MM.1S (cell line): ENCODE measurements around the gene ADCY9.

ENCODE experiments used
- DNase-seq: peaks from one replicate; pipeline ENCODE4 v3.0.0-alpha.2; 2015
- H2AFZ ChIP-seq: fragments of 300-600 bp; sonication (generic); 2 replicates; pipeline ENCODE4 v1.6.0; 2016; ENCODE audit warnings: antibody characterized with exemption, low read length
- H3F3A ChIP-seq: fragments of 300-600 bp; sonication (generic); 2 replicates; pipeline ENCODE4 v1.6.1; 2016; ENCODE audit warnings: mild to moderate bottlenecking, antibody characterized with exemption, low read length, moderate library complexity, mixed read lengths; ENCODE audit not compliant: insufficient read depth
- H3K27ac ChIP-seq: fragments of 300-600 bp; sonication (generic); 2 replicates; pipeline ENCODE4 v1.5.1; 2016; ENCODE audit warnings: mild to moderate bottlenecking, low read length
- H3K27me3 ChIP-seq: fragments of 300-600 bp; sonication (generic); replicated peaks from 2 replicates; pipeline ENCODE4 v1.6.0; 2016; ENCODE audit warnings: low read length; ENCODE audit not compliant: insufficient read depth
- H3K36me3 ChIP-seq: fragments of 300-600 bp; sonication (generic); replicated peaks from 2 replicates; pipeline ENCODE4 v1.6.1; 2016; ENCODE audit warnings: mild to moderate bottlenecking, low read length, mixed read lengths; ENCODE audit not compliant: insufficient read depth
- H3K4me1 ChIP-seq: fragments of 300-600 bp; sonication (generic); 2 replicates; pipeline ENCODE4 v1.6.1; 2016; ENCODE audit warnings: low read length, mixed read lengths
- H3K4me2 ChIP-seq: fragments of 300-600 bp; sonication (generic); 2 replicates; pipeline ENCODE4 v1.6.0; 2016; ENCODE audit warnings: low read depth, low read length
- H3K4me3 ChIP-seq: fragments of 300-600 bp; sonication (generic); 2 replicates; pipeline ENCODE4 v1.5.1; 2016; ENCODE audit warnings: low read length, mixed read lengths
- H3K79me2 ChIP-seq: fragments of 300-600 bp; sonication (generic); 2 replicates; pipeline ENCODE4 v1.6.1; 2016; ENCODE audit warnings: mixed run types, low read length, mixed read lengths
- H3K9ac ChIP-seq: fragments of 300-600 bp; sonication (generic); 2 replicates; pipeline ENCODE4 v1.6.1; 2016; ENCODE audit warnings: low read length, mixed read lengths
- H3K9me2 ChIP-seq: fragments of 300-600 bp; sonication (generic); replicated peaks from 2 replicates; pipeline ENCODE4 v1.6.1; 2016; ENCODE audit warnings: mild to moderate bottlenecking, low read length, mixed read lengths; ENCODE audit not compliant: insufficient read depth
- H3K9me3 ChIP-seq: fragments of 300-600 bp; sonication (generic); replicated peaks from 2 replicates; pipeline ENCODE4 v1.6.1; 2016; ENCODE audit warnings: mild to moderate bottlenecking, low read length, mixed read lengths; ENCODE audit not compliant: insufficient read depth
- H4K20me1 ChIP-seq: fragments of 300-600 bp; sonication (generic); 2 replicates; pipeline ENCODE4 v1.6.1; 2016; ENCODE audit warnings: mild to moderate bottlenecking, low read length, moderate library complexity, mixed read lengths; ENCODE audit not compliant: insufficient read depth
- CTCF ChIP-seq: fragments of 300-600 bp; sonication (generic); IDR thresholded peaks from 2 replicates; pipeline ENCODE4 v1.5.1; 2016; ENCODE audit warnings: antibody characterized with exemption, low read length, mixed read lengths
- EZH2 ChIP-seq: fragments of 300-600 bp; sonication (generic); optimal IDR thresholded peaks from 2 replicates; pipeline ENCODE3; 2017; ENCODE audit warnings: low read depth, mild to moderate bottlenecking, antibody characterized with exemption, low read length, mixed read lengths
- EZH2phosphoT487 ChIP-seq: fragments of 300-600 bp; sonication (generic); IDR thresholded peaks from 2 replicates; pipeline ENCODE4 v1.6.1; 2018; ENCODE audit warnings: antibody characterized with exemption, low read length

ADCY9 gene

DNA sequence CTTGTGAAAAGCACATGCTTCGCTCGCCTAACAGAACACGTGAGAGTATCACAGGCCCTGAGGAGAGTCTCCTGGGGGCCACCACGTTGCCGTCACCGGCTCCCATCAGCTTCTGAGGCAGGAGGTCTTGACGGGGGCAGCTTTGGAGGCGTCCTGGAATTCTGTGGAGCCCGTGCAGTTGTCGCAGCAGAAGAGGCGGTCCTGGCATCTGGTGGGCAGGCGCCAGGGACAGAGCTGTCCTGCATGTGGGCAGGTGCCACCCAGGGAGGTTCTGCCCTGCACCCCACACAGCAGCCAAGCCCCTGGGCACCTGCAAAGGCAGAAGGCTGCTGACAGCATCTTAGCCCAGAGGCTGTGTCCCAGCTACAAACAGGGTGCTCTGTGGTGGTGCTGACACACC is 136.7 kb downstream of the ADCY9 start:
- no peaks in the 10 kb centered on the region for H3K36me3 ChIP-seq

GRCh38 chr16:3979070-3979469 is 137.2 kb downstream of the ADCY9 start:
- Histone ChIP-seq H3K9me2 (no peaks in the 10 kb centered on the region), H3K27me3 (peaks cover 81% of the 10 kb centered on the region), H3K36me3 (no peaks in the 10 kb centered on the region)

More for the DNA sequence above, 136.7 kb downstream of the ADCY9 start:
- Histone ChIP-seq H3K9ac (no peak overlapping the region), H3K27me3 (peaks cover 86% of the 10 kb centered on the region), H3F3A (no peaks in the 10 kb centered on the region), H3K79me2 (no peaks in the 10 kb centered on the region), H3K4me2 (no peak overlapping the region), H2AFZ (no peak overlapping the region), H3K27ac (no peak overlapping the region), H3K9me2 (no peaks in the 10 kb centered on the region), H4K20me1 (no peaks in the 10 kb centered on the region), H3K4me1 (peaks cover 5% of the 10 kb centered on the region; the same call in 1 of the 2 replicates), H3K4me3 (no peak overlapping the region), H3K9me3 (no peaks in the 10 kb centered on the region)
- no peak for TF ChIP-seq CTCF
- TF ChIP-seq EZH2: no peak
- TF ChIP-seq EZH2phosphoT487: no peak
- DNase-seq: no peak

DNA sequence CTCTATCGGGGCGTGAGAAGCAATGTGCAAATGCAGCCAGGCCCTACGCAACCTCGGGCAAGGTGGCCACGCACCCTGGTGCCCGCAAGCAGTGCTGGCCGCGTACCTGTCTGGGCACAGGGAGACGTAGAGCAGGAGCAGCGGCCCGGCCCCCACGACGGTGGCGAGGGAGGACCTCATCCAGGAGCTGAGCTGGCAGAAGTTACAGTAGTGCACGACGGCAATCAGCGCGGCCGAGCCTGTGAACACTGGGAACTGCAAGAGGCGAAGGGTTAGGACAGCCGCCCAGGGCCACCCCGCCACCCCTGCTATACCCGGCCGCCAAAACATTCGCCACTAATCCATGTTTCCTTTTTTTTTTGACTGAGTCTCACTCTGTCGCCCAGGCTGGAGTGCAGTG is 138.9 kb downstream of the ADCY9 start:
- TF ChIP-seq CTCF: no peak
- no peak for TF ChIP-seq EZH2
- no peak for TF ChIP-seq EZH2phosphoT487
- Histone ChIP-seq H3K9me2 (no peaks in the 10 kb centered on the region), H3K27ac (no peak overlapping the region), H3K9me3 (no peaks in the 10 kb centered on the region), H4K20me1 (no peaks in the 10 kb centered on the region), H2AFZ (no peak overlapping the region), H3K27me3 (peaks cover 64% of the 10 kb centered on the region), H3K4me2 (no peak overlapping the region), H3F3A (no peaks in the 10 kb centered on the region), H3K36me3 (no peaks in the 10 kb centered on the region), H3K4me3 (no peak overlapping the region), H3K4me1 (no peaks in the 10 kb centered on the region), H3K9ac (no peak overlapping the region), H3K79me2 (no peaks in the 10 kb centered on the region)
- no peak for DNase-seq

More at GRCh38 chr16:3979070-3979469, 137.2 kb downstream of the ADCY9 start:
- H3K9me3 ChIP-seq: no peaks in the 10 kb centered on the region
- H3F3A ChIP-seq: no peaks in the 10 kb centered on the region
- H3K9ac ChIP-seq: no peak overlapping the region
- TF ChIP-seq EZH2 (no peak), CTCF (no peak), EZH2phosphoT487 (no peak)
- no peak overlapping the region for H3K4me2 ChIP-seq
- H4K20me1 ChIP-seq: no peaks in the 10 kb centered on the region
- H3K79me2 ChIP-seq: no peaks in the 10 kb centered on the region
- no peak overlapping the region for H3K4me3 ChIP-seq
- no peak for DNase-seq
- H3K4me1 ChIP-seq: peaks cover 5% of the 10 kb centered on the region; the same call in 1 of the 2 replicates
- no peak overlapping the region for H3K27ac ChIP-seq
- no peak overlapping the region for H2AFZ ChIP-seq
